Measurements from ENCODE around the gene OR4D1. TPM values are rescaled to one million over a fixed set of nuclear protein-coding genes. Genes with fewer than 3 reads are reported as not detected.

The OR4D1 gene
- total and polyA plus RNA-seq, 2 donors (not counting 1 experiment from before 2014, with no cell fraction given), result not detected

- no peaks in the 10 kb centered on the region for H3K79me2 ChIP-seq (ENCODE audit: control insufficient read depth, insufficient read depth, low read length)
- H3K4me3 ChIP-seq (replicated peaks in 1 of 4; ENCODE audit: control extremely low read depth in 1 of 4, insufficient read depth in 1 of 4, low read depth in 3 of 4, low read length in 4 of 4), result no peak overlapping the region
- TF ChIP-seq CTCF (conservative IDR thresholded peaks at IDR 0.05 in 1 of 2, IDR thresholded peaks at IDR 0.05 in 1 of 2; ENCODE audit: low read depth in 1 of 2, low read length in 2 of 2) (no peak), EZH2 (IDR thresholded peaks at IDR 0.05; ENCODE audit: low read length, missing control alignments) (no peak)
- no peaks in the 10 kb centered on the region for H4K20me1 ChIP-seq (ENCODE audit: control insufficient read depth, extremely low read depth, insufficient read depth, low read length)
- H3K9ac ChIP-seq (ENCODE audit: insufficient read depth, low read length), result no peak overlapping the region
- H3K4me2 ChIP-seq (ENCODE audit: extremely low read depth, insufficient read depth, low read length), result no peak overlapping the region
- no peaks in the 10 kb centered on the region for H3K9me3 ChIP-seq (ENCODE audit: control insufficient read depth, insufficient read depth, low read depth, low read length)
- H2AFZ ChIP-seq (ENCODE audit: low read length), result no peak overlapping the region
- no peak overlapping the region for H3K27ac ChIP-seq (ENCODE audit: insufficient read depth, low read length)
- H3K4me1 ChIP-seq (ENCODE audit: control insufficient read depth, extremely low read depth, insufficient read depth, low read length), result no peaks in the 10 kb centered on the region
- no peak for DNase-seq (ENCODE audit: low read depth in 2 of 2)
- peaks cover 3% of the 10 kb centered on the region for H3K27me3 ChIP-seq (ENCODE audit: control insufficient read depth, insufficient read depth, low read length)
- H3K36me3 ChIP-seq (ENCODE audit: control insufficient read depth, insufficient read depth, low read length), result no peaks in the 10 kb centered on the region
These were observed 34.2 kb upstream of the OR4D1 start for GRCh38 chr17:58113947-58114346.

DNA sequence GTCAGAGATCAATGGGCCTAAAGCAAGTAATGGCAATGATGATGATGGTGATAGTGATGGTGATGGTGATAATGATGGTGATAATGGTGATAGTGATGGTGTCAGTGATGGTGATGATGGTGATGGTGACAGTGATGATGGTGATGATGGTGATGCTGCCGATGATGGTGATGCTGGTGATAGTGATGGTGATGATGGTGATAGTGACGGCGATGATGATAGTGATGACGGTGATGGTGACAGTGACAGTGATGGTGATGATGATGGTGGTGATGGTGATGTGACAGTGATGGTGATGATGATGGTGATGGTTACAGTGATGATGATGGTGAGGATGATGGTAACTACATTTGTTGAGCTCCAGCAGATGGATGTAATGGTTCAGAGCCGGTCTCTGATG, 30.8 kb upstream of the OR4D1 start:
- Histone ChIP-seq H3K9ac (ENCODE audit: insufficient read depth, low read length) (no peak overlapping the region), H3K9me3 (ENCODE audit: control insufficient read depth, insufficient read depth, low read depth, low read length) (no peaks in the 10 kb centered on the region), H3K79me2 (ENCODE audit: control insufficient read depth, insufficient read depth, low read length) (no peaks in the 10 kb centered on the region), H4K20me1 (ENCODE audit: control insufficient read depth, extremely low read depth, insufficient read depth, low read length) (no peaks in the 10 kb centered on the region), H2AFZ (ENCODE audit: low read length) (no peak overlapping the region), H3K4me2 (ENCODE audit: extremely low read depth, insufficient read depth, low read length) (no peak overlapping the region), H3K4me3 (replicated peaks in 1 of 4; ENCODE audit: control extremely low read depth in 1 of 4, insufficient read depth in 1 of 4, low read depth in 3 of 4, low read length in 4 of 4) (no peak overlapping the region), H3K4me1 (ENCODE audit: control insufficient read depth, extremely low read depth, insufficient read depth, low read length) (no peaks in the 10 kb centered on the region), H3K36me3 (ENCODE audit: control insufficient read depth, insufficient read depth, low read length) (no peaks in the 10 kb centered on the region), H3K27me3 (ENCODE audit: control insufficient read depth, insufficient read depth, low read length) (peaks cover 3% of the 10 kb centered on the region), H3K27ac (ENCODE audit: insufficient read depth, low read length) (no peak overlapping the region)
- TF ChIP-seq EZH2 (IDR thresholded peaks at IDR 0.05; ENCODE audit: low read length, missing control alignments), result no peak
- TF ChIP-seq CTCF (conservative IDR thresholded peaks at IDR 0.05 in 1 of 2, IDR thresholded peaks at IDR 0.05 in 1 of 2; ENCODE audit: low read depth in 1 of 2, low read length in 2 of 2), result no peak
- no peak for DNase-seq (ENCODE audit: low read depth in 2 of 2)

DNA sequence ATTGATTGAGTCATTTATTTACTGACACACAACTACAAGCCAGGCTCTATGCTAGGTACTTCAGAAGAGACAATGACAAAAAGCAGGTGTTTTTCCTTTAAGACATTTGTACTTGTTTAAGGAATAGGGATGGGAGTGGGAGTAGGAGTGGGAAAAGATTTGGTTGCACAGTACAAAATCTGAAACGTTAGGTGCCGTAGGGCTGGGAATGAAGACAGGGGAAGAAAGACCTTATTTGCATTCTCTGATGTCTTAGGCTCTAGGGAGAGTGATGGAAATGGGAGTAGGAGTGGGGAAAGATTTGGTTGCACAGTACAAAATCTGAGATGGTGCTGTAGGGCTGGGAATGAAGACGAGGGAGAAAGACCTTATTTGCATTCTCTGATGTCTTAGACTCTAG, 28.7 kb upstream of the OR4D1 start:
- TF ChIP-seq EZH2 (IDR thresholded peaks at IDR 0.05; ENCODE audit: low read length, missing control alignments), result no peak
- TF ChIP-seq CTCF (conservative IDR thresholded peaks at IDR 0.05 in 1 of 2, IDR thresholded peaks at IDR 0.05 in 1 of 2; ENCODE audit: low read depth in 1 of 2, low read length in 2 of 2), result no peak
- Histone ChIP-seq H3K9ac (ENCODE audit: insufficient read depth, low read length) (no peak overlapping the region), H3K4me3 (replicated peaks in 1 of 4; ENCODE audit: control extremely low read depth in 1 of 4, insufficient read depth in 1 of 4, low read depth in 3 of 4, low read length in 4 of 4) (no peak overlapping the region), H3K27ac (ENCODE audit: insufficient read depth, low read length) (no peak overlapping the region), H3K36me3 (ENCODE audit: control insufficient read depth, insufficient read depth, low read length) (no peaks in the 10 kb centered on the region), H3K27me3 (ENCODE audit: control insufficient read depth, insufficient read depth, low read length) (no peaks in the 10 kb centered on the region), H4K20me1 (ENCODE audit: control insufficient read depth, extremely low read depth, insufficient read depth, low read length) (no peaks in the 10 kb centered on the region), H3K4me2 (ENCODE audit: extremely low read depth, insufficient read depth, low read length) (no peak overlapping the region), H2AFZ (ENCODE audit: low read length) (no peak overlapping the region), H3K79me2 (ENCODE audit: control insufficient read depth, insufficient read depth, low read length) (no peaks in the 10 kb centered on the region), H3K9me3 (ENCODE audit: control insufficient read depth, insufficient read depth, low read depth, low read length) (no peaks in the 10 kb centered on the region), H3K4me1 (ENCODE audit: control insufficient read depth, extremely low read depth, insufficient read depth, low read length) (no peaks in the 10 kb centered on the region)
- DNase-seq (ENCODE audit: low read depth in 2 of 2), result no peak

Measured in fibroblast of lung (primary cell).